ENCODE measurements around the gene SNX6.

DNA sequence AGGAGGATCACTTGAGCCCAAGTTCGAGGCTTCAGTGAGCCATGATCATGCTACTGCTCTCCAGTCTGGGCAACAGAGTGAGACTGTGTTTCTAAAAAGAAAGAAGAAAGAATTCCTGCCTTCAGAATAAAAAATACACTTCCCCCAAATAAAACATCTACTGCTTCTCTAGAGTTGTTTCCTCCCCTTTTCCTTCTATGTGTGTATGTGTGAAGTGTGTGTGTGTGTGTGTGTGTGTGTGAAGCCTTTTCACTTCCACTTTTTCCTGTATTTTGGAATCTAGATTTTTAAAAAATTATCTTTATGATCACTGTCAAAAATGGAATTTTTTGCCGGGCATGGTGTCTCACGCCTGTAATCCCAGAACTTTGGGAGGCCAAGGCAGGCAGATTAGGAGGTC lies 12.6 kb upstream of the SNX6 start:
- TF ChIP-seq, protein P1, sequence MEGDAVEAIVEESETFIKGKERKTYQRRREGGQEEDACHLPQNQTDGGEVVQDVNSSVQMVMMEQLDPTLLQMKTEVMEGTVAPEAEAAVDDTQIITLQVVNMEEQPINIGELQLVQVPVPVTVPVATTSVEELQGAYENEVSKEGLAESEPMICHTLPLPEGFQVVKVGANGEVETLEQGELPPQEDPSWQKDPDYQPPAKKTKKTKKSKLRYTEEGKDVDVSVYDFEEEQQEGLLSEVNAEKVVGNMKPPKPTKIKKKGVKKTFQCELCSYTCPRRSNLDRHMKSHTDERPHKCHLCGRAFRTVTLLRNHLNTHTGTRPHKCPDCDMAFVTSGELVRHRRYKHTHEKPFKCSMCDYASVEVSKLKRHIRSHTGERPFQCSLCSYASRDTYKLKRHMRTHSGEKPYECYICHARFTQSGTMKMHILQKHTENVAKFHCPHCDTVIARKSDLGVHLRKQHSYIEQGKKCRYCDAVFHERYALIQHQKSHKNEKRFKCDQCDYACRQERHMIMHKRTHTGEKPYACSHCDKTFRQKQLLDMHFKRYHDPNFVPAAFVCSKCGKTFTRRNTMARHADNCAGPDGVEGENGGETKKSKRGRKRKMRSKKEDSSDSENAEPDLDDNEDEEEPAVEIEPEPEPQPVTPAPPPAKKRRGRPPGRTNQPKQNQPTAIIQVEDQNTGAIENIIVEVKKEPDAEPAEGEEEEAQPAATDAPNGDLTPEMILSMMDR (IDR thresholded peaks at IDR 0.05 in 8 of 11, conservative IDR thresholded peaks at IDR 0.05 in 3 of 11): no peak
- no peak for TF ChIP-seq POLR2AphosphoS5 (IDR thresholded peaks at IDR 0.05)
